ENCODE data around the gene PTPRE.

DNA sequence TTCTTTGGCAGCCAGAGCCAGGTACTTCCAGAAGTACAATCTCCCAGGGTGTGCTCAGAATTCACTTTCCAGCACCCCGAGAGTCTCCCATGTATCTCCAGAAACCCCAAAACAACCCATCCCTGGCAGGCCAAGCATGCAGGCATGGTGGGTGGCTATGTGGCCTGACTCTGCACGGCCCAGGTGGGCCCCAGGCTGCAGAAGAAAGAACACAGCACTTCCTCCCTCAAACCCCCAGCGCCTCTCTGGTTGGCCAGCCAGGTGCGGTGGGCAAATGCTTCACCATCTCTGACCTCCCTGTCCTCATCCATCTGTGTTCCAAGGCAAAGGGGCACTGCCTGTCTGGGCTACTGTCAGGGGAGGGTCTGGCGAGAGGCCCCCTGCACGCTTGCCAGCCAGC is 119.0 kb downstream of the PTPRE start:
- TF ChIP-seq POLR2A (IDR thresholded peaks at IDR 0.05; ENCODE audit: low read depth, low read length) (no peak), POLR2AphosphoS5 (IDR thresholded peaks at IDR 0.05; ENCODE audit: low read depth, low read length) (no peak)
